Mammary epithelial cell (primary cell): ENCODE measurements around the gene ROBO3.

Experiments used
- CTCF ChIP-seq, 2 donors: IDR thresholded peaks in 1 of 2; conservative IDR thresholded peaks in 1 of 2; 2 replicates each; pipeline ENCODE4 v1.5.1; 2011 to 2012; ENCODE audit warnings: inconsistent platforms in 2 of 2, low read length in 2 of 2, mild to moderate bottlenecking in 2 of 2, control low read depth in 1 of 2, low read depth in 1 of 2; ENCODE audit not compliant: insufficient read depth in 1 of 2; ENCODE audit errors: extremely low read depth in 1 of 2
- EZH2 ChIP-seq: IDR thresholded peaks from 2 replicates; pipeline ENCODE4 v1.6.1; 2012; ENCODE audit warnings: low read length, inconsistent platforms, borderline replicate concordance

- TF ChIP-seq CTCF (conservative IDR thresholded peaks at IDR 0.05 in 1 of 2, IDR thresholded peaks at IDR 0.05 in 1 of 2; ENCODE audit: extremely low read depth in 1 of 2, insufficient read depth in 1 of 2, low read depth in 1 of 2, low read length in 2 of 2) (no peak), EZH2 (no peak)
These were observed 51.1 kb downstream of the ROBO3 start for GRCh38 chr11:124916370-124916710.
